IMR-90 (cell line): ENCODE results near the gene SHISA4. TPM values are rescaled to one million over a fixed set of nuclear protein-coding genes. Genes with fewer than 3 reads are reported as not detected.

Experiments
- ATAC-seq: fragments of 200-7000 bp; cut with Tn5 transposase; 2 replicates; pipeline ENCODE4 v1.9.1; 2020; ENCODE audit warnings: low read depth, mild to moderate bottlenecking, moderate library complexity
- BruUV-seq: library from RNA; stranded (reverse); fragments of 400-500 nt; replicated peaks from 2 replicates; lab custom pipeline; 2021; lab: Mats Ljungman, UMichigan
- CTCF ChIA-PET: fragments of 300-600 bp; formaldehyde crosslinking; extraction: SDS; loops from one replicate; lab custom pipeline; 2021; ENCODE audit warnings: antibody characterized with exemption; lab: Yijun Ruan, JAX
- POLR2A ChIA-PET: fragments of 300-600 bp; sonication (Branson Sonifier 250); formaldehyde crosslinking; loops from one replicate; lab custom pipeline; 2022; ENCODE audit warnings: antibody characterized with exemption; ENCODE audit not compliant: unreplicated experiment; lab: Charles Lee
- DNase-seq: peaks from one replicate; pipeline ENCODE4 v3.0.0; 2013
- H2AFZ ChIP-seq: replicated peaks from 2 replicates; pipeline ENCODE3; 2013; ENCODE audit warnings: low read length, mild to moderate bottlenecking; ENCODE audit not compliant: poor library complexity
- H2AK5ac ChIP-seq: 2 replicates; pipeline ENCODE4 v1.6.1; 2013; ENCODE audit warnings: low read depth, low read length, inconsistent platforms
- H2AK9ac ChIP-seq: replicated peaks from 2 replicates; pipeline ENCODE3; 2013; ENCODE audit warnings: mild to moderate bottlenecking, low read depth, low read length, moderate library complexity; ENCODE audit not compliant: poor library complexity
- H2BK120ac ChIP-seq: 2 replicates; pipeline ENCODE4 v1.6.1; 2013; ENCODE audit warnings: low read depth, low read length, inconsistent platforms
- H2BK15ac ChIP-seq: 3 replicates; pipeline ENCODE4 v1.6.1; 2013; ENCODE audit warnings: low read depth, low read length, inconsistent platforms
- H2BK20ac ChIP-seq: 2 replicates; pipeline ENCODE4 v1.6.1; 2013; ENCODE audit warnings: low read depth, mild to moderate bottlenecking, inconsistent platforms, low read length, moderate library complexity
- H2BK5ac ChIP-seq: 2 replicates; pipeline ENCODE4 v1.6.1; 2013; ENCODE audit warnings: mild to moderate bottlenecking, low read depth, low read length, inconsistent platforms; ENCODE audit not compliant: poor library complexity, severe bottlenecking
- H3K14ac ChIP-seq: replicated peaks from 2 replicates; pipeline ENCODE4 v1.6.1; 2013; ENCODE audit warnings: low read depth, low read length, inconsistent platforms
- H3K18ac ChIP-seq: 2 replicates; pipeline ENCODE4 v1.6.1; 2013; ENCODE audit warnings: low read depth, low read length, control low read depth
- H3K23ac ChIP-seq: 2 replicates; pipeline ENCODE4 v1.6.1; 2013; ENCODE audit warnings: low read depth, low read length, inconsistent platforms
- H3K27ac ChIP-seq: 2 replicates; pipeline ENCODE4 v1.5.1; 2013; ENCODE audit warnings: mild to moderate bottlenecking, control low read depth, low read length; ENCODE audit not compliant: insufficient read depth
- H3K27me3 ChIP-seq: 2 replicates; pipeline ENCODE4 v1.6.1; 2013; ENCODE audit warnings: low read length; ENCODE audit not compliant: control insufficient read depth, insufficient read depth
- H3K36me3 ChIP-seq: 2 replicates; pipeline ENCODE4 v1.6.1; 2013; ENCODE audit warnings: low read length, mixed read lengths; ENCODE audit not compliant: control insufficient read depth, insufficient read depth
- H3K4ac ChIP-seq: 2 replicates; pipeline ENCODE4 v1.6.1; 2013; ENCODE audit warnings: low read depth, low read length, inconsistent platforms
- H3K4me1 ChIP-seq: 2 replicates; pipeline ENCODE4 v1.6.1; 2013; ENCODE audit warnings: low read length, mixed read lengths; ENCODE audit not compliant: control insufficient read depth, insufficient read depth
- H3K4me2 ChIP-seq: 2 replicates; pipeline ENCODE4 v1.6.1; 2013; ENCODE audit warnings: low read depth, mild to moderate bottlenecking, control low read depth, low read length, moderate library complexity
- H3K4me3 ChIP-seq: 2 replicates; pipeline ENCODE4 v1.5.1; 2013; ENCODE audit warnings: low read depth, mild to moderate bottlenecking, control low read depth, low read length, moderate library complexity; ENCODE audit not compliant: insufficient read depth
- H3K56ac ChIP-seq: 2 replicates; pipeline ENCODE4 v1.6.1; 2013; ENCODE audit warnings: low read length, inconsistent platforms; ENCODE audit not compliant: insufficient read depth; ENCODE audit errors: extremely low read depth
- H3K79me1 ChIP-seq, 2 experiments: 2 replicates each; pipeline ENCODE4 v1.6.1; 2013; ENCODE audit warnings: low read length in 2 of 2, inconsistent platforms in 1 of 2, low read depth in 1 of 2
- H3K9ac ChIP-seq: 2 replicates; pipeline ENCODE4 v1.6.1; 2013; ENCODE audit warnings: low read depth, low read length, control low read depth
- H3K9me1 ChIP-seq: 2 replicates; pipeline ENCODE4 v1.6.1; 2013; ENCODE audit warnings: low read length, inconsistent platforms; ENCODE audit not compliant: insufficient read depth
- H3K9me3 ChIP-seq: 2 replicates; pipeline ENCODE4 v1.6.1; 2013; ENCODE audit warnings: low read length; ENCODE audit not compliant: control insufficient read depth, insufficient read depth
- H4K20me1 ChIP-seq: 2 replicates; pipeline ENCODE4 v1.6.1; 2013; ENCODE audit warnings: low read length, inconsistent platforms; ENCODE audit not compliant: insufficient read depth
- H4K5ac ChIP-seq: 2 replicates; pipeline ENCODE4 v1.6.1; 2013; ENCODE audit warnings: mild to moderate bottlenecking, low read depth, low read length, control low read depth
- H4K8ac ChIP-seq, 2 experiments: 2 replicates each; pipeline ENCODE4 v1.6.1; 2013; ENCODE audit warnings: low read depth in 2 of 2, low read length in 2 of 2, control low read depth in 1 of 2, inconsistent platforms in 1 of 2
- H4K91ac ChIP-seq: 2 replicates; pipeline ENCODE4 v1.6.1; 2013; ENCODE audit warnings: low read depth, low read length, inconsistent platforms; ENCODE audit not compliant: insufficient read depth
- MAFK ChIP-seq: IDR thresholded peaks from 2 replicates; pipeline ENCODE4 v1.6.1; 2012; ENCODE audit warnings: low read depth, low read length, improper control_type of control experiment
- MAZ ChIP-seq: IDR thresholded peaks from 2 replicates; pipeline ENCODE4 v1.6.1; 2012; ENCODE audit warnings: low read depth, mild to moderate bottlenecking, low read length, improper control_type of control experiment, moderate library complexity, borderline replicate concordance
- NFE2L2 ChIP-seq: fragments of 150-350 bp; IDR thresholded peaks from 2 replicates; pipeline ENCODE4 v1.6.1; 2016; ENCODE audit warnings: low read depth, mild to moderate bottlenecking, low read length
- POLR2A ChIP-seq: IDR thresholded peaks from 2 replicates; pipeline ENCODE4 v1.6.1; 2012; ENCODE audit warnings: mild to moderate bottlenecking, low read depth, low read length
- RAD21 ChIP-seq: IDR thresholded peaks from 2 replicates; pipeline ENCODE4 v1.6.1; 2012; ENCODE audit warnings: low read length, improper control_type of control experiment
- RFX5 ChIP-seq: IDR thresholded peaks from 2 replicates; pipeline ENCODE4 v1.8.0; 2012; ENCODE audit warnings: low read depth, mild to moderate bottlenecking, low read length, moderate library complexity
- SMC3 ChIP-seq: fragments of 150-350 bp; IDR thresholded peaks from 2 replicates; pipeline ENCODE4 v1.6.1; 2016; ENCODE audit warnings: low read depth, mild to moderate bottlenecking, antibody characterized with exemption, low read length, moderate library complexity
- WGBS, 2 experiments: methylation state at CpG; one replicate each; pipeline versions ENCODE4 v1.1.5 to v1.1.7; 2013; ENCODE audit warnings: missing lambda C conversion rate in 2 of 2; ENCODE audit not compliant: insufficient read length in 1 of 2; ENCODE audit errors: extremely low coverage in 2 of 2; 5-methylcytosine and 5-hydroxymethylcytosine counted together
- dilution Hi-C: fragments of 300-500 bp; cut with HindIII; formaldehyde crosslinking; loops from one replicate; pipeline ENCODE4 v1.14.3; 2018; ENCODE audit warnings: low sequenced_read_pairs; ENCODE audit not compliant: unreplicated experiment
- in situ Hi-C: fragments of 300-500 bp; cut with MboI; formaldehyde crosslinking; loops from 3 replicates; pipeline ENCODE4 v1.14.3; 2019; ENCODE audit warnings: low sequenced_read_pairs, inconsistent platforms, mixed read lengths
- intact Hi-C: fragments of 100-400 bp; cut with micrococcal nuclease; formaldehyde crosslinking; loops from 2 replicates; pipeline ENCODE4 v1.10.0; 2022
- polyA plus RNA-seq, 3 experiments: library from polyadenylated mRNA; depleted of rRNA; stranded (reverse); fragments of >200 nt; gene quantifications; 2 replicates each; pipeline ENCODE4 v1.2.3, GENCODE V29; 2012; ENCODE audit warnings: low replicate concordance in 1 of 3
- total RNA-seq: library from RNA; depleted of rRNA; stranded (reverse); fragments of >200 nt; gene quantifications from 2 replicates; pipeline ENCODE4 v1.2.3, GENCODE V29; 2012
- TF ChIP-seq, protein P1 (sequence below): conservative IDR thresholded peaks from 2 replicates; pipeline ENCODE4 v1.5.1; 2012; ENCODE audit warnings: mild to moderate bottlenecking, low read depth, low read length, improper control_type of control experiment
- TF ChIP-seq, protein P2 (sequence below): fragments of 150-350 bp; IDR thresholded peaks from 2 replicates; pipeline ENCODE4 v1.6.1; 2016; ENCODE audit warnings: low read depth, mild to moderate bottlenecking, low read length, moderate library complexity, borderline replicate concordance

The SHISA4 gene
- total and polyA plus RNA-seq, 2 of the 4 experiments (the other 2 are of a cell fraction), result 10.0 to 34.8 TPM

DNA sequence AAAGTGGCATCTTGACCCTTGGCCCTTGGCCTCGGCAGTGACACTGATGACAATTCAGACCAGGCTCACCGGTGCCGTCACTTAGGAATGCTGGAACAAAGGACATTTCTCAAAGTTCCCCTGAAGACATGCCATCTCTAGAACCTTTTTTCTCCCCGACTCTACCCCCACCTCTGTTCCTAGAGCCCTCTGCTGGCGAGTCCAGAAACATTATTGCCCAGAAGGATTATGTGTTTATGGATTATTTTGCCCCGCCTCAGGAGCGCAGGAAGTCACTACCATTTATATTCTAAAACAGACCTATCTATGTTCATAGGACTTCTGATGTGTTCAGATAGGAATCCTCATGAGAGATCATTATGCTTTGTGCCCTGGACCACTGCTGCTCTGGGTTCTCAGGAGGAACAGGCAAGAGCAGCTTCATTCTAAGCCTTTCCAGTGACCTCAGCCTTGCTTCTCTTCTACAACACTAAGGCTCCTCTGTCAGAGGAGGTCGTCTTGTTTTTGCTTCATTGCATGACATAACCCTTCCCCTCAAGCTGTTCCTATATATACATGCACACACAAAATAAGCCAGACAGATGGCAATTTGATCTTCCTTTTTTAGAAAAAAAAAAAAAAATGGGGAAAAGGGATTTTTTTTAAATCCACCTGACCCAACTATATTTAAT, 12.4 kb upstream of the SHISA4 start:
- H3K23ac ChIP-seq, result no peak overlapping the region
- peaks cover 3 to 6% of the 10 kb centered on the region in 2 experiments; a peak in 2 of 4 replicates for H3K79me1 ChIP-seq
- H2AK5ac ChIP-seq, result no peak overlapping the region
- no peak overlapping the region for H3K56ac ChIP-seq
- no peak overlapping the region for H2BK120ac ChIP-seq
- H3K9me3 ChIP-seq, result no peaks in the 10 kb centered on the region
- CTCF ChIA-PET, result interaction anchor here (0.6 kb wide), 1 partner anchor 1563 kb away, joined by 5 read pairs; no protein-coding TSS in a partner anchor
- H2AFZ ChIP-seq, result no peak overlapping the region
- intact Hi-C loops (loop anchor here (2.0 kb wide), 1 partner anchor 341 kb away; no protein-coding TSS in a partner anchor), dilution Hi-C loops (no loop called here), in situ Hi-C loops (no loop called here)
- H3K4me3 ChIP-seq, result no peak overlapping the region
- H3K9ac ChIP-seq, result no peak overlapping the region
- WGBS, 2 experiments, result 50% methylated on average over 2 of the region's 8 CpGs; no CpG with 5 or more reads in 1 of the 2 experiments
- DNase-seq (peak; percentile 27), ATAC-seq (peak; percentile 49; the same call in 1 of the 2 replicates)
- H3K27me3 ChIP-seq, result no peaks in the 10 kb centered on the region
- H2BK20ac ChIP-seq, result no peak overlapping the region
- no peak overlapping the region for H3K18ac ChIP-seq
- POLR2A ChIA-PET, result no interaction called here
- H4K5ac ChIP-seq, result no peak overlapping the region
- no peak overlapping the region for H2BK15ac ChIP-seq
- 0 out of 2 replicates have a peak, but pooled peaks cover 2% of the 10 kb centered on the region for H3K9me1 ChIP-seq
- no peak overlapping the region for H3K4ac ChIP-seq
- H4K8ac ChIP-seq, result no peak overlapping the region
- BruUV-seq, result TSS peak; percentile 15
- H4K91ac ChIP-seq, result no peak overlapping the region
- peaks cover 3% of the 10 kb centered on the region; the same call in 1 of the 2 replicates for H4K20me1 ChIP-seq
- H3K4me2 ChIP-seq, result no peak overlapping the region
- H3K14ac ChIP-seq, result no peak overlapping the region
- H2AK9ac ChIP-seq, result no peak overlapping the region
- H3K27ac ChIP-seq, result no peak overlapping the region
- H3K4me1 ChIP-seq, result no peaks in the 10 kb centered on the region; the same call in 1 of the 2 replicates
- no peak overlapping the region for H2BK5ac ChIP-seq
- peaks cover 36% of the 10 kb centered on the region for H3K36me3 ChIP-seq
- TF ChIP-seq NFE2L2 (no peak), SMC3 (peak; percentile 44), RFX5 (no peak), MAFK (no peak), POLR2A (no peak), MAZ (0 out of 2 replicates have a peak, but pooled peaks have one; percentile 42), RAD21 (peak; percentile 42; the same call in 1 of the 2 replicates)
- TF ChIP-seq, protein P1, sequence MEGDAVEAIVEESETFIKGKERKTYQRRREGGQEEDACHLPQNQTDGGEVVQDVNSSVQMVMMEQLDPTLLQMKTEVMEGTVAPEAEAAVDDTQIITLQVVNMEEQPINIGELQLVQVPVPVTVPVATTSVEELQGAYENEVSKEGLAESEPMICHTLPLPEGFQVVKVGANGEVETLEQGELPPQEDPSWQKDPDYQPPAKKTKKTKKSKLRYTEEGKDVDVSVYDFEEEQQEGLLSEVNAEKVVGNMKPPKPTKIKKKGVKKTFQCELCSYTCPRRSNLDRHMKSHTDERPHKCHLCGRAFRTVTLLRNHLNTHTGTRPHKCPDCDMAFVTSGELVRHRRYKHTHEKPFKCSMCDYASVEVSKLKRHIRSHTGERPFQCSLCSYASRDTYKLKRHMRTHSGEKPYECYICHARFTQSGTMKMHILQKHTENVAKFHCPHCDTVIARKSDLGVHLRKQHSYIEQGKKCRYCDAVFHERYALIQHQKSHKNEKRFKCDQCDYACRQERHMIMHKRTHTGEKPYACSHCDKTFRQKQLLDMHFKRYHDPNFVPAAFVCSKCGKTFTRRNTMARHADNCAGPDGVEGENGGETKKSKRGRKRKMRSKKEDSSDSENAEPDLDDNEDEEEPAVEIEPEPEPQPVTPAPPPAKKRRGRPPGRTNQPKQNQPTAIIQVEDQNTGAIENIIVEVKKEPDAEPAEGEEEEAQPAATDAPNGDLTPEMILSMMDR, result peak; percentile 47
- TF ChIP-seq, protein P2, sequence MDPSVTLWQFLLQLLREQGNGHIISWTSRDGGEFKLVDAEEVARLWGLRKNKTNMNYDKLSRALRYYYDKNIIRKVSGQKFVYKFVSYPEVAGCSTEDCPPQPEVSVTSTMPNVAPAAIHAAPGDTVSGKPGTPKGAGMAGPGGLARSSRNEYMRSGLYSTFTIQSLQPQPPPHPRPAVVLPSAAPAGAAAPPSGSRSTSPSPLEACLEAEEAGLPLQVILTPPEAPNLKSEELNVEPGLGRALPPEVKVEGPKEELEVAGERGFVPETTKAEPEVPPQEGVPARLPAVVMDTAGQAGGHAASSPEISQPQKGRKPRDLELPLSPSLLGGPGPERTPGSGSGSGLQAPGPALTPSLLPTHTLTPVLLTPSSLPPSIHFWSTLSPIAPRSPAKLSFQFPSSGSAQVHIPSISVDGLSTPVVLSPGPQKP, result no peak
